ENCODE measurements around the gene ANXA6. TPM values are rescaled to one million over a fixed set of nuclear protein-coding genes. Genes with fewer than 3 reads are reported as not detected.

ANXA6 gene
- total RNA-seq, 4 donors from 2014 or later: 91.6 to 164 (median 142) TPM

DNA sequence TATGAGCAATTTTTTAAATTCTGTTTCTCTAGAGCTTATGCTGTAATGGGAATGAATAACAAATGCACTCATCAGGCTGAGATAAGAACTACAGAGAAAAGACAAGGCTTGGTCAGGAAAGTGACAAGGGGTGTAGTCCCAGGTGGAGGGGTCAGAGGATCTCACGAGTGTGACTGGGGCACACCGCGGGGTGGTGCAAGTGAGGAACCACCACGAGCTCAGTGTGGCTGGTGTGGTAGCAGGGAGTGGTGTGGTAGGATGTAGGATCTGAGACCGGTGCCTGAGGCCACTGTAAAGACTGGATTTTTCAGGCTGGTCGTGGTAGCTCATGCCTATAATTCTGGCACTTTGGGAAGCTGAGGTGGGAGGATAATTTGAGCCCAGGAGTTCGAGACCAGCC is 9.0 kb downstream of the ANXA6 start:
- Histone ChIP-seq H3K36me3 (no peaks in the 10 kb centered on the region), H3K4me3 (no peak overlapping the region), H3K27me3 (no peaks in the 10 kb centered on the region), H3K27ac (peak overlapping the region in 1 of 4 donors; percentile 55), H3K9me3 (no peaks in the 10 kb centered on the region), H3K4me1 (peaks cover 67 to 72% of the 10 kb centered on the region in 2 donors)
- ATAC-seq (no peak), DNase-seq (no peak)
- TF ChIP-seq POLR2A (IDR thresholded peaks at IDR 0.05): no peak
- TF ChIP-seq, protein P1, sequence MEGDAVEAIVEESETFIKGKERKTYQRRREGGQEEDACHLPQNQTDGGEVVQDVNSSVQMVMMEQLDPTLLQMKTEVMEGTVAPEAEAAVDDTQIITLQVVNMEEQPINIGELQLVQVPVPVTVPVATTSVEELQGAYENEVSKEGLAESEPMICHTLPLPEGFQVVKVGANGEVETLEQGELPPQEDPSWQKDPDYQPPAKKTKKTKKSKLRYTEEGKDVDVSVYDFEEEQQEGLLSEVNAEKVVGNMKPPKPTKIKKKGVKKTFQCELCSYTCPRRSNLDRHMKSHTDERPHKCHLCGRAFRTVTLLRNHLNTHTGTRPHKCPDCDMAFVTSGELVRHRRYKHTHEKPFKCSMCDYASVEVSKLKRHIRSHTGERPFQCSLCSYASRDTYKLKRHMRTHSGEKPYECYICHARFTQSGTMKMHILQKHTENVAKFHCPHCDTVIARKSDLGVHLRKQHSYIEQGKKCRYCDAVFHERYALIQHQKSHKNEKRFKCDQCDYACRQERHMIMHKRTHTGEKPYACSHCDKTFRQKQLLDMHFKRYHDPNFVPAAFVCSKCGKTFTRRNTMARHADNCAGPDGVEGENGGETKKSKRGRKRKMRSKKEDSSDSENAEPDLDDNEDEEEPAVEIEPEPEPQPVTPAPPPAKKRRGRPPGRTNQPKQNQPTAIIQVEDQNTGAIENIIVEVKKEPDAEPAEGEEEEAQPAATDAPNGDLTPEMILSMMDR (IDR thresholded peaks at IDR 0.05 in 4 of 5, conservative IDR thresholded peaks at IDR 0.05 in 1 of 5): no peak
- in situ Hi-C loops (cut with MboI; ENCODE audit: low sequenced_read_pairs in 4 of 4): loop anchor here in 1 of 4 donors (25.0 kb wide), 1 partner anchor 89 kb away; no protein-coding TSS in a partner anchor
- intact Hi-C loops (cut with DNase I; ENCODE audit: low total_unique reads): no loop called here

DNA sequence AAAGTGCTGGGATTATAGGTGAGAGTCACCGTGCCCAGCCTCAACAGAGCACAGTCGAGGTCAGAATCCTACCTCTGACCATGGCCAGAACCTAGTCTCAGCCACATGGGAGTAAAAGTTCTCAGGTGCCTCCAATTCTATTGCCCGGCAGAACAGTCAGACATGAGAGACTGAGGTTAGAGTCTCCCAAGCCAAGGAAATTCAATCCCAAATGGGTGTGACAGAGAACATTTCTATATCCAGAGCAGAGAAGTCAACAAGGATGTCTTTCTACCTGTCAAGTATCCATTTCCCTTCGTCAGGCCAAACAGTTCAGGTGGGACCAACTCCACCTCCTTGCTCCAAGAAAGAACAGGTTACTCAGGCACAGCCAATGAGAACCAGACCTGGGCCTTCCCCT is 10.5 kb downstream of the ANXA6 start:
- peak; percentile 84 to 94 for ATAC-seq
- H3K4me3 ChIP-seq: no peak overlapping the region
- peaks cover 77 to 85% of the 10 kb centered on the region in 2 donors for H3K4me1 ChIP-seq
- H3K9me3 ChIP-seq: no peaks in the 10 kb centered on the region
- intact Hi-C loops (cut with DNase I; ENCODE audit: low total_unique reads) (no loop called here), in situ Hi-C loops (cut with MboI; ENCODE audit: low sequenced_read_pairs in 4 of 4) (loop anchor here in 1 of 4 donors (25.0 kb wide), 1 partner anchor 90 kb away; no protein-coding TSS in a partner anchor)
- H3K27me3 ChIP-seq: no peaks in the 10 kb centered on the region
- peak overlapping the region; percentile 43 to 80 (median 50) for H3K27ac ChIP-seq
- DNase-seq: peak in 1 of 2 donors; percentile 43
- H3K36me3 ChIP-seq: no peaks in the 10 kb centered on the region
- TF ChIP-seq, protein P1 (IDR thresholded peaks at IDR 0.05 in 4 of 5, conservative IDR thresholded peaks at IDR 0.05 in 1 of 5): no peak
- no peak for TF ChIP-seq POLR2A (IDR thresholded peaks at IDR 0.05)

DNA sequence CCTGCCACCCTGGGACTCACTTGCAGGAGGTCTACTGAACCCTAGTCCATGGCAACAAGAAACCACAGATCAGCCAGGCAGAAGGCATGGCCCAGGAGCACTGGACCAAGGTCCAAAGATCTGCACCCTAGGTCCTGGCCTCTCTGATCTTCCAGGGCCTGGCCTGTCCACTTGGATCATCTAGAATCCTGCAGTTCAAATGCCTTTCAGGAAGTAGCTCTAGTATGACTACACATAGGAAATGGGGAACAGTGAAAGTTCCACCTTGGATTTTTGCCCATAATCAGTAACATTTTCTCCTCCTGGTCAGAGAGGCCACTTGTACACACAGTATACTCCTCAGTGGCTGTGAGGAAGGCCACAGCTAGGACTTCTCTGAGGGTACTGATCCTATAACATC is 11.5 kb downstream of the ANXA6 start:
- Histone ChIP-seq H3K4me3 (no peak overlapping the region), H3K9me3 (no peaks in the 10 kb centered on the region), H3K27ac (peak overlapping the region in 3 of 4 donors; percentile 43 to 80 (median 55)), H3K36me3 (no peaks in the 10 kb centered on the region), H3K4me1 (peaks cover 77 to 87% of the 10 kb centered on the region in 2 donors), H3K27me3 (no peaks in the 10 kb centered on the region)
- TF ChIP-seq POLR2A (IDR thresholded peaks at IDR 0.05): no peak
- TF ChIP-seq, protein P1 (IDR thresholded peaks at IDR 0.05 in 4 of 5, conservative IDR thresholded peaks at IDR 0.05 in 1 of 5): no peak
- ATAC-seq (no peak), DNase-seq (no peak)
- intact Hi-C loops (cut with DNase I; ENCODE audit: low total_unique reads) (no loop called here), in situ Hi-C loops (cut with MboI; ENCODE audit: low sequenced_read_pairs in 4 of 4) (loop anchor here in 1 of 4 donors (25.0 kb wide), 1 partner anchor 91 kb away; no protein-coding TSS in a partner anchor)

DNA sequence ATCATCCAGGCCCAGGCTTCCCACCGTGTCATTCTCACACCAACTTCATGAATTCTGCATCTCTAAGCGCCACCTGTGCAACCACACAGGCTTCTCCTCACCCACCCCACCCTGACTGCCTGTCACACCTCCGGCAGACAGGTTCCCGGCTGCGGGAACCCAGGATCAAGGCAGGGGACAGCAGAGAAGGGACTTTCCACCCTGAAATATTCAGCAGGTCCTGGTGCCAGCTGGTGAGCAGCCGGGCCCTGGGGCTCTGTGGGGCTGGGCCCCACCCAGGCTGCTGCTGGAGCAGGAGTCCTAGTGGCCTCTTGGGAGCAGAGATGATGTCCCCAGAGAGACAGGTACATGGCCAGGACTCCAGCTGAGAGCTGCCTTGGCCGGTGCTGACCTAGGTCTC is 12.7 kb downstream of the ANXA6 start:
- in situ Hi-C loops (cut with MboI; ENCODE audit: low sequenced_read_pairs in 4 of 4): loop anchor here in 1 of 4 donors (25.0 kb wide), 1 partner anchor 92 kb away; no protein-coding TSS in a partner anchor
- ATAC-seq (no peak), DNase-seq (no peak)
- Histone ChIP-seq H3K36me3 (no peaks in the 10 kb centered on the region), H3K4me3 (no peak overlapping the region), H3K27ac (peak overlapping the region in 3 of 4 donors; percentile 13 to 25 (median 18)), H3K9me3 (no peaks in the 10 kb centered on the region), H3K27me3 (no peaks in the 10 kb centered on the region), H3K4me1 (peaks cover 71 to 86% of the 10 kb centered on the region in 2 donors)
- TF ChIP-seq, protein P1 (IDR thresholded peaks at IDR 0.05 in 4 of 5, conservative IDR thresholded peaks at IDR 0.05 in 1 of 5): no peak
- no peak for TF ChIP-seq POLR2A (IDR thresholded peaks at IDR 0.05)
- intact Hi-C loops (cut with DNase I; ENCODE audit: low total_unique reads): no loop called here

All from gastrocnemius medialis (tissue), 4 donors.